Measurements from ENCODE around the gene ECHS1.

Gene ECHS1

GRCh38 chr10:133315847-133316246, 57.3 kb downstream of the ECHS1 start:
- no peak for TF ChIP-seq CTCF (IDR thresholded peaks at IDR 0.05; ENCODE audit: control insufficient read depth, insufficient read depth, low read depth, low read length, missing control alignments)
- no peak for DNase-seq (ENCODE audit: low read depth)

GRCh38 chr10:133314911-133315310, 58.2 kb downstream of the ECHS1 start:
- DNase-seq (ENCODE audit: low read depth): no peak
- no peak for TF ChIP-seq CTCF (IDR thresholded peaks at IDR 0.05; ENCODE audit: control insufficient read depth, insufficient read depth, low read depth, low read length, missing control alignments)
- no peak overlapping the region for H3K4me3 ChIP-seq (ENCODE audit: control insufficient read depth, low read depth, low read length)

More at GRCh38 chr10:133315847-133316246, 57.3 kb downstream of the ECHS1 start:
- H3K4me3 ChIP-seq (ENCODE audit: control insufficient read depth, low read depth, low read length): no peak overlapping the region

- no peak for TF ChIP-seq CTCF (IDR thresholded peaks at IDR 0.05; ENCODE audit: control insufficient read depth, insufficient read depth, low read depth, low read length, missing control alignments)
- H3K4me3 ChIP-seq (ENCODE audit: control insufficient read depth, low read depth, low read length): no peak overlapping the region
- DNase-seq (ENCODE audit: low read depth): no peak
Observed at GRCh38 chr10:133313192-133313591, 60.0 kb downstream of the ECHS1 start.

- TF ChIP-seq CTCF (IDR thresholded peaks at IDR 0.05; ENCODE audit: control insufficient read depth, insufficient read depth, low read depth, low read length, missing control alignments): no peak
- no peak overlapping the region for H3K4me3 ChIP-seq (ENCODE audit: control insufficient read depth, low read depth, low read length)
- DNase-seq (ENCODE audit: low read depth): no peak
Observed at GRCh38 chr10:133312769-133313145, 60.4 kb downstream of the ECHS1 start.

Data from AG09309 (cell line).